GM18520 (cell line): ENCODE results near the gene NBAS.

ENCODE experiments used
- ATAC-seq: cut with Tn5 transposase; IDR thresholded peaks from one replicate; pipeline ENCODE4 v1.9.1; 2021; ENCODE audit not compliant: unreplicated experiment

The NBAS gene

DNA sequence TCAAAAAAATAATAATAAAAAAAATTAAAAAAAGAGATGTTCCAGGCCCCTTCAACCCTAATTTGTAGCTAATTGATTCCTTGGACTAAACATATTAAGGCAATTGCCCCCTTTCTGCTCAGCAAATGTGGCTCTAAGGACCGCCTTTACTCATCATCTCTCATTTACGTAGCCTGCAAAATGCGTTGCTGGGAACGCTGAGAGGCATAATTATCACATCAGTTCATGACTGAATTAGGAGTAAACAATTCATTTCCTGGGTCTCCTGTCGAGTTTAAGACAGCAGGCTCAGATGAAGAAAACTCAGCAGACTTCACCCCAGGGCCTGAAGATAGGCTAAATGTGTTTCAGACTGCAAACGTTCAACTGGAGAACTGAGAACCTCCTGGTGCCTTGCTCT lies 413.5 kb downstream of the NBAS start:
- ATAC-seq = no peak

DNA sequence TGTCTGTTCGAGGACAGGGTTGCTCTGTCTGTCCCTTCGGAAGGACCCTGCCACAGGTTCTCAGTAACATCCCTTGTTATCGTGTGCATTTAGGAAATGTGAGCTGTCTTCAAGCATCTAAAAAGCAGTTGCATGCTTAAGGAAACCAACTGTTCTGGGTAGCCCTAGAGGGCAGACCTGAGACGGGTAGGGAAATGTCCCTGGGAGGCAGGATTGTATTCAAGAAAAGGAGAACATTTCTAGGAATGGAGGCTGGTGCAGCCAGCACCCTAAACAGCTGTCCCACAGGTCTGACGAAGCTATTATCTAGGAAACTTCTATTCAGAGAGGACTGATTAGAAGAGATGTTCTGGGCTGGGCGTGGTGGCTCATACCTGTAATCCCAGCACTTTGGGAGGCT lies 414.2 kb downstream of the NBAS start:
- no peak for ATAC-seq

DNA sequence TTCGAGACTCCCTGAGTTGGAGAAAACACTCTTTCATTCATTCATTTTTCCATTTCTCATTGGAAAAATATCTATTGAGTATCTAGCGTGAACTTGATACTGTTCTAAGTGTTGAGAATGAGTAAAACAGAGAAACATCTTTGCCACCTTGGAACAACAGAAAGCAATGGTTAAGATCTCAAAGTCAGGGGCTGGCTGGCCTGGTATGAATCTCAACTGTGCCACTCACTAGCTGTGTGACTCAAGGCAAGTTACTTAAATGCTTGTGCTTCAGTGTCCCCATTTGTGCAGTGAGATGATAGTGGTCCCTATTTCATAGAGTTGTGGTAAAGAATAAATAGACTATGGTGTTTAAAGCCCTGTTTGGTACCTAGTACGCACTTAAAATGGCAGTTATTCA lies 415.2 kb downstream of the NBAS start:
- no peak for ATAC-seq

DNA sequence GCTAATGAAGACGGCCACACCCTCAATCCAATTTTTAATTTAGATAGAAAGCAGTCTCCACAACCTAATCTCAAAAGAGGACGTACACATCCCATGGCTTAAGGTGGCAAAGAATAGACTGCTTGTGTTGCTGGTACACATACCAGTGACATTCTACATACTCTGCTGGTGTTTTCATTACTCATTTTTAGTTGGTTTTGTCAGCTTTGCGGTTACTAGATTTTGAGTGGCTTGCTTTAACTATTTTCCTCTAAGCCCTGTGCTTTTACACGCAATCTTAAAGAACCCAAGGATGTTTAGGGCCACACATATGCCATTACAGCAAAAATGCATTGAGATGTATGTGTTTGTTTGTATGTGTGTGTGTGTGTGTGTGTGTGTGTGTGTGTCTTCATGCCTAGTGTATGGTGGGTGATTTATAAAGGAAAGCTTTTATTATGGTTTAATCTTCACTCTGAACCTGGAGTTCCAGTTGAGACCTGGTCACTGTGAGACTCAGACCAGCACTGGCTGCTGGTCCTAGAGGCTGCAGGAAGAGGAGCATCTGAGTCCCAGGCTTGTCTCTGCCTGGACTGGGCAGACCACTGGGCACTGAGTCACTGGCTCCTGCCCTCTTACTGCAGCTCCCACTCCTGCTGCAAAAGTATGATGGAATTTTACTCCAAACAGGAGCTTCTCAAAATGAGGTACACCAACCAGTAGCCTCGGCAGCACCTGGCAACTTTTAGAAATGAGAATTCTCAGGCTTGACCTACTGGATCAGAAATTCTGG lies 415.9 kb downstream of the NBAS start:
- no peak for ATAC-seq

DNA sequence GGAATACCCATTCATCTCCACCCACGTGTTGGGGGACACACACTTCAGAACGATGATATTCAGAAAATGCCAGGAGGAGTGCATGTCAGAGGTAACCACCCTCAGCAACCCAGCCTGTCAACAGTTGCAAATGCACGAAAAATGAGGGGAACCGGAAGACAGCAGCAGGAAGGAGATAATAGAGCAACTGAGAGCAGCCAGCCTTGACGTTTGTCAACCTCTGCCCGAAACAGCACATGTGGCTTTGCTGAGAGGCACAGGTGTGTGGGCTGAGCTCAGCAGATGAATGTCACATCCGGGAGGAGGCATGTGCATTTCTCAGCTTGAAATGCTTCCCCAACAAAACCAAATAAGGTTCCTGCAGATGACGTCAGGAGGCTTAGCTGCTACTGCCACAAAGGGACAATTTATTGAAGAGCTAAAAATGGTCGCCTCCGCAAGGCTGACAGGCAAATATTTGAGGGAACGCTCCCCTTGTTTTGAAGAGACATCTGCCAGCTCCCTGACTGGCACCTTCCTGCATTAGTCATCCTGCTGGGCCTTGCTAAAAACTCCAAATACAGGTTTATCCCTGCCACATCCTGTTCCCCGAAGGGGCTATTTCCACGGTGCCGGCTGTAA lies 419.0 kb downstream of the NBAS start:
- ATAC-seq = peak; percentile 100

DNA sequence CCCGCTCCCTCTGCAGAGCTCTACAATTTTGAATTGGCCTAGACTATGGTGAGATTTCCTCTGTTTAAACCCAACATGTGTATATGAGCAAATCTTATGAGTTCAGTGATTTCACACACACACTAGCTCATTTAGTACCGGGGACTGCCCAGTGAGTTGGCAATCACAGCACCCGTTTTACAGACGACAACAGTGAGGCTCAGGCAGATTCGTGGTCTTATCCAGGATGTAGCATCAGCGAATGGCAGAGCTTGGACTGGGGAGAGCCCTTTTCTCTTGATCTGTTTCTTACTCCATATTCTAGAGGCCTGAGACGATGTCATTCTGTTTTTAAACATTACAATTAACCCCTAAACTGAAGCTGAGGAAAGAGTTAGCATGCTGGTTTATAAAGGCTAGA lies 419.9 kb downstream of the NBAS start:
- no peak for ATAC-seq

- ATAC-seq = no peak
Observed at GRCh38 chr2:15136639-15137038, 424.5 kb downstream of the NBAS start.

DNA sequence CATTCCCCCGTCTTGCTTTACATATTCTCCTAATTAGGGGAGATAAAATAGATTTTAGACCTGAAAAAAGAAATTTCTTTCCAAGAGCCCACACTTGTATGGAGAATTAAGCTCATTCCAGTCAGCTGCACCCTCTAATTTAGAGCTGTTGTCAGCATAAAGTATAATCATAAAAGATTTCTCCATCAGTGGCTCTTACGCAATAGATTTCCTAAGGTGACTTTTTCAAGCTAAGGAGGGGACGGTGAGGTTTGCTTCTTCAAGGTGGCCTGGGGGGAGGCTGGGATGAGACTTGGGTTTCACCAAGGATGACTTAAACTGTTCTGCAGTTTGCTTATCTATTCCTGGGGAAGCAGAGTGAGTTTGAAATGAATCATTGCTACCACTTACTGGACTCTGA lies 426.2 kb downstream of the NBAS start:
- ATAC-seq = no peak

DNA sequence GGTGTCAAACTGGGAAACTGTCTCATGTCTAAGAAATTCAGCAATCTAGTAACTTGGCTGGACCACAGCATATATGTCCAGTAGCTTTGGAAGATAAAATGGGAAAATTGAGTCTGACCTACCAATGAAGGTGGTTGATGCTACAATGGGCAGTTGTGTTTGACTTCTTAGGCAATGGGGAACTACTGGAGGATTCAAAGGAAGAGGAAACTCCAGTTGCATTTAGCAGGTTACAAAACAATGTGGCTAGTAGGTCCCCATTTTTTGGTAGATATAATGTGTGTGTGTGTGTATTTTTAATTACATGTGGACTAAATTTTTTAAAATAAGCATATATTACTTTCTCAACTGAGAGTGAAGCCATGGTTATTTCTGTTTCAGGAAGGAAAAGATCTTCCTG lies 427.7 kb downstream of the NBAS start:
- no peak for ATAC-seq

GRCh38 chr2:15128846-15129245 lies 432.3 kb downstream of the NBAS start:
- no peak for ATAC-seq

- ATAC-seq = no peak
Observed at GRCh38 chr2:15127876-15128275, 433.3 kb downstream of the NBAS start.

DNA sequence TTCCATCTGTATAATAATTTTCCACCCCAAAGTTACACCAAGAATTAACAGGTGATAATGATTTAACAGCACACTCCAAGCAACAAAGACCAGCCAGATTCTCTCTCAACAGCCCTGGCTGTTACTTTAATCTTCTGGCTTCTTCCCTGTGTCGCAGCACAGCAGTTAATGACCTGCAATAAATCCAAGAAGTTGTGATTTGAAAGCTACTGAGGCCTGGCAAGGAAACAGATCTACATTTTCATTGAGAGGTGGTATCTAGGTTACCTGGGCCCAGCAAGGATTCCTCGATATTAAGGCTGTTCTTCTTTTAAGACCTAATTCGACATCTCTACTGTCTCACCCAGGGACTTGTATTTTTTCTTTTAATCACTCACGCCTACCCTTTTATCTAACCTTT lies 433.8 kb downstream of the NBAS start:
- ATAC-seq = no peak

DNA sequence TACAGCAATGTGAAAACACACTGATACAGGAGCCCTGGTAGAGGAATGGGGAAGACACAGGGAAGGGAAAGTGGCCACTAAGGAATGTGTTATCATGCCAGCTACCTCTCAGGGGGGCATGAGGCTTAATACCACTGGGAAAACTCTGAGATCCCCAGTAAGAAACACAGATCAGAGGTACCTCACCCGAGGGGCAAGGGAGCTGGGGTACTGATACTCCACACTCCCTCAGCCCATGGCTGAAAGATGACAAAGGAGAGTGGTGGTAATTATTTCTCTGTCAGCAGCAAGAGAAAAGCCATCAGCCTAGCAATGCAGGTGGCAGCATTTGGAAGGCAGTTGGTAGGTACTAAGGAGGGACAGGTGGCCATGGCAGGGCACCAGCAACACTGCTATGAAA lies 434.8 kb downstream of the NBAS start:
- ATAC-seq = no peak

GRCh38 chr2:15122915-15123314 lies 438.2 kb downstream of the NBAS start:
- no peak for ATAC-seq

- no peak for ATAC-seq
Observed at GRCh38 chr2:15120631-15121030, 440.5 kb downstream of the NBAS start.

GRCh38 chr2:15119722-15120175 lies 441.4 kb downstream of the NBAS start:
- ATAC-seq = no peak

GRCh38 chr2:15117409-15118050 lies 443.6 kb downstream of the NBAS start:
- no peak for ATAC-seq
